Left kidney (tissue), 8 donors: Measurements from ENCODE around the gene TLX3. TPM values are rescaled to one million over a fixed set of nuclear protein-coding genes. Genes with fewer than 3 reads are reported as not detected.
"Not testable (repeated sequence)": the region's sequence is repeated elsewhere in the genome, so short reads cannot be mapped to it uniquely, and the experiment has no call there.

ENCODE experiments used
- DNase-seq: peaks from one replicate; pipeline ENCODE4 v3.0.0-alpha.2; 2013
- long read RNA-seq, 8 donors: transcript quantifications; one replicate each; lab custom pipeline, GENCODE V29; 2026
- polyA plus RNA-seq: library from polyadenylated mRNA; unstranded; fragments of 120-200 nt; gene quantifications from one replicate; pipeline ENCODE4 v1.2.1, GENCODE V29; 2013; ENCODE audit not compliant: insufficient read length

The TLX3 gene
- polyA plus RNA-seq, result not detected
- long read RNA-seq, donor 1, result 0 reads
- long read RNA-seq, donor 2, result 0 reads
- long read RNA-seq, donor 3, result 0 reads
- long read RNA-seq, donor 4, result 0 reads
- long read RNA-seq, donor 5, result 0 reads
- long read RNA-seq, donor 6, result 0 reads
- long read RNA-seq, donor 7, result 0 reads
- long read RNA-seq, donor 8, result 0 reads

DNA sequence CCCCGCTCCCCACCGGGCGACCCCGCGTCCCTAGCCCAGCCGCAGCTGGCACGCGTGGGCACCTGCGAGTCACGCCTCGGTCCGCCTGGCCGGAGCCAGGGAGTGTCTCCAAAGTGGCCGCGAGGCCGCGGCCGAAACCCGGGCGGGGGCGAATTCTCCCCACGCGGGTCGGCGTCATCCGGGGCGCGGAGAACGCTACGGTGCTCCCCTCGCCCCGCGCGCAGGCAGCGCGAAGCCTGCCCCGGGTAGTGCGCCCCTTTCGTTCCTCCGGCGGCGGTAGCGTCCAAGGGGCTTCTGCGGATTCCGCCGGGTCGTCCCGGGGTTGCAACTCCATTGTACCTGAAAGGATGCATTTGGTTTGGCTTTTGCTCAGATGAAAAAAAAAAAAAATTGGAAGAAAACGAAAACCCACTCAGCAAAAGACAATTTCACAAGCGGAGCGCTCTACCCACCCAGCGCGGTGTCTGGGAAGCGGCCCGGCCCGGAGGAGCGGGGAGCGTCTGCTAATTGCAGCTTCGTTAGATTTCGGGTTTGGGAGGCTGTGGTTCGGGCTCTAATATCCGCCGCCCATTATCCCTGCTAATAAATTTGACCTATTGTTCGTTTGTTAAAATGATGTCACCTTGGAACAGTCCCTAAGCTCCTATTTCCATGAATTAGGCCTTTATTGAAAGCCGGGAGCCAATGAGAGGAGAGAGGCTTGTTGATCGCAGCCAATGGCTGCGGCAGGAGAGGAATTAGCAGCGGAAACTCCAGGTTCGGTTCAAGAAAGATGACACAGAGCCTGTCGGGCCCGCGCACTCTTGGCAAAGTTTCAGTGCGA lies at the start of gene TLX3:
TLX3 (plus strand) TSS at position 796 of the 823 bp plus-strand sequence. CDS start 118 bp downstream, outside the sequence.
- DNase-seq, result no peak

DNA sequence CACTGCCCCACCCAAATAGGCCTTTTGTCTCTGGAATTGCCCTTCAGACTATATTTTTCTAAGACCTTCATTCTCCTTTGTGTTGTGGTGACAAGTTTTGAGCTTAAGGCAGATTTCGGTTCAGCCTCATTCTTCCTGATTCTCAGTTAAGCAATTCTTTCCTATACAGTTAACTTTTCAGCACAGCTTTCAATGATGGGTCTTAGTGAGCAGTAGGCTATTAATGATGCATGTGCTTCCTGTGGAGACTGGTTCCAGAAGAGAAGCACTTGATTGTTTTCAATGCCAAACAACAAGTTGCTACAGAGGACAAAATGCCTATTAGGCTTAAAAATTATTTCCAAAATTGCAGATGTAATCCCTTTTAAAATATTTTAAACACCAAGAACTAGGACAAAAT lies 47.7 kb upstream of the TLX3 start:
- DNase-seq, result no peak

DNA sequence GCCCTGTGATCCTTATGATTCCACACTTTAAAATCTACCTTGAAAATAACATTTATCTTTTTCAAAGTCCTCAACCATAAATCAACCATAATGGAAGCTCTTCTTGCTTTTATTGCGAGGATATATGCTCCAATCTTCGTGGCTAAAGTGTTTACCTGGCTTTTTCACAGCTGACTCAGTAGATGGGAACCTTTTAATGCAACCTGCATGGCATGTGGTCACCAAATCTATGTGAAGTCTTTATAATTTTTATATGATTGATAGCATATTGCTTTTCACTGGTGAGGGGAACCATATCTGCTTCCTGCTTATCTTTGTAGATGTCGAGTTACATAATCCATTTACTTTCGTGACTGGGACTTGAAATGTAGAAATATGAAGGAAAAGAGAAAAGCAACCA lies 47.1 kb upstream of the TLX3 start:
- DNase-seq, result no peak

DNA sequence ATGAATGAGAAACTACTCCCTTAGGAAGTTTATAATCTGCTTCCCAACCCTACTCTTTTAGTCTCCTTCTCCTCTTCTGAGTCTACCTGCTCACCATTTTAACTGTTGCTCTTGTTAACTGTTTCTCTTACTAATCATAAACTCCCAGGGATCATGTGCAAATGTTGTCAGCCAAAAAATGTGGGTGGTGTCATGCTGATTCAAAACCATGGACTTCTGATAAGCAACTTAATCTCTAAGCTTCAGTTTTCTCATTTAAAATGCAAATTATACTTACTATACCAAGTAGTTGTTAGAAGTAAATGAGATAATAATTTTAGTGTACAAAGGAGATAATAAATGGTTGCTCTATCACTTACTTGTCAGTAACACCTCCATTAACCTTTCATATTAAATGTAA lies 45.9 kb upstream of the TLX3 start:
- DNase-seq, result no peak

DNA sequence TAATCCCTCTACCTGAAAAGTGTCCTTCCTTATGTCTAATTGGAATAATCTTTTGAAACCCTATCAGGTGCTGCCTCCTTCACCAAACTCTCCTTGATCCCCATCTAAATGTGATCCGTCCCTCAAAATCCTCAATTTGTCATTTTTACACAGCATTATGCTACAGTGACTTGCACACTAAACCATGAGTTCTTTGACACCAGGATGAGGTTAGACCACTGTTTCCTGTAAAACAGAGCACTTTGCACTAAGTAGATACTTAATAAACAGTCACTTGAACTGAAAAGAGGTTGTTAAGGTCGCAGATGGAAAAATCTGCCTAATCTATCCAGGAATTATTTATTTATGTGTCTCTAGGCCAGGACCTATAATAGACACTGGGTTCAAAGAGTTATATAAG lies 44.2 kb upstream of the TLX3 start:
- DNase-seq, result no peak

DNA sequence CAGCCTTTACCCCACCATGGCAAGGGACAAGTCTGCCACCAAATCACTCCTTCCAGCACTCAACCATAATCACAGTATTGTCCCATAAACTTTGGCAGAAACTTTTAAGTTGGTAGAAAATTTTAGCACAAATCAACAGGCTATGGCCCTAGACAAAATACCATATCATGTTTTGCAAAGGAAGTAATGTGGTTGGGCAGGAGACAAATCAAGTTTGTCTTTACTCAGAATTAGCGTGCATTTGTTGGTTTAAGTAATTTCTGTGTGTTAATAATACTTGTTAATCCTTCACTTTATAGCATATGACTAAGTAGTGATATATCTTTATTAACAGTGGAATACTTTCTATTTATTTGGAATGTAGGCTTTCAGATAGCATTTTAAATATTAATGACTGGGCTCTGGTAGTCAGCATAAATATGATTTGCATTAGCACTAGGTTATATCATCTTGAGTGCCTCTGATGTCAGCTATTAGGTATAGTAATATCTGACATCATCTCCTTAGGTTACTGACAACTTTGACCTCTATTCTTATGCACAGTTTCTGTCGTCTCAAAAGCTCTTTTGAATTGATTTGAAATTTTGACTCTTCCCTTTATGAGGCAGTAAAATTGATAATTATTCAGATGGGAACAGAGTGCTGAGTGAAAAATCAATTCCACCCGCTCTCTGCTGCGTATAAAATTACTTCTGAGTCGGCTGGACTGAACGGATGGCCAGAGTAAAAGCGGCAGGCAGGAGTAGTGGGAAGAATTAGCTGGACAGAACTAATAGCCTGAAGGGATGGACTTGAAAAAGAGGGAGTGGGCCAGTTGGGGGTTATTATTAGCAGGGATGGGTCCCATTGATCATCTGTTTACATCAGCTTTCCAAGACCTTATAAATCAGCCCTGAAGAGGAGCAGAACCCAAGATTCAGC lies 40.1 kb upstream of the TLX3 start:
- no peak for DNase-seq

DNA sequence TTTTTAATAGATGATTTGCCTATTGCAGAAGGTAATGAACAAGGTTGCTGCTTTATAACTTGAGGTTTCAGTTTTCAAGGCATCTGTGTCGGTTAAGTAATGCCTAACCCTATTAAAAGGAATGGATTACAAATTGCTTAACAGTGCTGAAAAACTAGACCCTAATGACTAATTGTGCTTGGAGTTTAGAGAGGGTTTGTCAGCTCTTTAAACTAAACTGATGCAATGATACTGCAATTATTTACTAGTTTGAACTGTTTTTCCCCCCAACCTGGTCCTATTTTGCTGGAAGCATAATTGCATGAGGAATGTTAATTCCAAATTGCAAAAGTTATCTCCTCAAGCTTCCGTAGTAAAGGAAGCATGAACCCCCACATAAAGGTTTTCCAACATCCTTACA lies 39.3 kb upstream of the TLX3 start:
- DNase-seq, result no peak

DNA sequence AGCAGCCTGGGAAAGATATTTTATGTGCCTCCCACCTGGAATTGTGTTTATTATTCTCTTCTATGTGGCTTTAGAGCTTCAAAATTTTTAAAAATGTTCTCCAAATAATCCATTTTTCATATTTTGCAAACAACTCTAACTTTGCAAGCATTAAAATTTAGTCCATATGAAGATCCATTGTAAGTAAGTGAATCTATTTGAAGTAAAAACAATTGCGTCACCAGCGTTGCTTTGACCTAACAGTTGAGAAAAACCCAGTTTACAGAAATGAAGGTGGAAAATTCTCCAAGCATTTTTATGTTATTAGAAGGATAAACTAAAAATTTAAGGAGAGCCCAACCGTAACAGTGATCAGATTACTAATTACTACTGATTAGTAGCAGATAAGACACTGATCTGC lies 38.9 kb upstream of the TLX3 start:
- DNase-seq, result no peak

DNA sequence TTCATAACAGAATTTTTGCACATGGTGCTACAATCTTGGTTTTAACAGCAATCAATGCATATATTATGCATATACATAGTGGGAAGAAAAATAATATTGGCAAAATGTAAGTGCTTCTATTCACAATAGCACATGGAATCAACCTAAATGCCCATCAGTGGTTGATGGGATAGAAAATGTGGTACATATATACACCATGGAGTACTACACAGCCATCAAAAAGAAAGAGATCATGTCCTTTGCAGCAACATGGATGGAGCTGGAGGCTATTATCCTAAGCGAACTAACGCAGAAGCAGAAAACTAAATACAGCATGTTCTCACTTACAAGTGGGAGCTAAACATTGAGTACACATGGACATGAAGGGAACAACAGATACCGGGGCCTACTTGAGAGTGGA lies 37.2 kb upstream of the TLX3 start:
- DNase-seq, result no peak

DNA sequence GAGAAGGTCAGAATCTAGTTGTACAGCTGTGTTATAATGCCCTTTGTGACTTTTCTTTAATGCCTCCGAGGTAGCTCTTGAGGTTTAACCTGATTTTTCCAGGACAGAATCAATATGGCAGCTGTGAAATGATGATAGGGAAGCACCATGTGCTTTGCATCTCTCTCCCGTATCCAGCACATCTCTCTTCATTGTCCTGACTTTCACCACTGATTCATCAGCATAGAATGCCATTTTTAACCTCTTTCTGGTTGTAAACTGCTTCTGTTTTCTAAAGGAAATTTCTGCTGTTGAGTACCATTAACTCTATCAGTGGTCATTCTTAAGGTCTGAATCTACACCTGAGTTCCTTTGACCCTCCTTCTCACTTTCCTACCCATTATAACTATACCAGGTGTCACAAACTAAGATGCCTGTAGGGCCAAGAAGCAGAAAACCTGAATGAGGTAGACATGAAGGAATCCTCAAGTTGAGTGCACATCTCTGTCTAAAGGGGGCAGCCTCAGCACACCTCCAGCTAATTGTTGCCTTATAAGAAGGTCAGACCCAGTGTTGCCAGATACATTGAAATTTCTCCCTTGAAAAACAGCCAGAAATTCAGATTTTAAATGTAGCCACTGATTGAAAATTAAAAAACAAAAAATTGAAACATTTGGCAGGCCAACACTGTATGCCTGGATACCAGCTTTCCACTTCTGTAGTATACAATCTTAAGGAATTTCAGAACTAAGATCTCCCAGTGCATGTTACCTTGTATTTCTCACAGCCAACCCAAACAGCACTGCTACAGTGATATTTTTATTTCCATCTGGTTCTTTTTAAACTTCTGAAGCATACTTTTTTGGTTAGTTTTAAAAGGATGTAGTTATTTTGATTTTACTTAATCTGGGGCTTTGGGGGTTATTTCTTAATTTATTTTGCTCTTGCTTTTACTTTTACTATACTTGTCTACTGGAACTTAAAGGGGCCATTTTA lies 35.8 kb upstream of the TLX3 start:
- no peak for DNase-seq

DNA sequence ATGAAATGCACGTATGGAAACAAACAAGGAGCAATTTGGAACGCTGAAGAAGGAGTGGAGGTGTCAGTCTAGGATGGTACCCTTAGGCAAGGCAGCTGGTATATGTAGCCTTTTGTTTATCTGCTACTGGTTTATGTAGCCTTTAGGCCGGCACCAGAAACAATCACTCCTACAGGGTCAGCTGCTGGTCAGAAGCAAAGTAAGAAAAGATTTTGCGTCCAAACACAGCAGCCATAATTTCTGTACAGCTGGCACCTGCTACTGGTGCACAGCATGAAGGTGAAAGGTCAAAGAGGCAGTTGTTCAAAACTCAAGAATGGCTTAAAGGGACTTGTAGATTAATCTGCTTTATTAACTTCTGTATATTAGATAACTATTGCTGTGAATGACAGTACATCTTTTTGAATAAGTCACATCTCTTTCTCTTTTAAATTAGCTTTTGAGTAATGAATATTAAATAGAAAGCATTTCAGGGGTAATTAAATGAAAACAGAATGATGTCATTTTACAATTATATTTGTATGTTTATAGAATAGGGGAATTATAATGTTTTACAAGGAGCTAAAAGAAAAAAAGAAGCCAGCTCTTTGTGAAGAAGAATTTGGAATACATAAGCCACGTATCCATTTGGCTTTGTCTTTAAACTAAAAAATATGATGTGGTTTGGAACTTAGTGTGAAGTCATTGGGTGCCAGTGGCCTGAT lies 33.1 kb upstream of the TLX3 start:
- no peak for DNase-seq

DNA sequence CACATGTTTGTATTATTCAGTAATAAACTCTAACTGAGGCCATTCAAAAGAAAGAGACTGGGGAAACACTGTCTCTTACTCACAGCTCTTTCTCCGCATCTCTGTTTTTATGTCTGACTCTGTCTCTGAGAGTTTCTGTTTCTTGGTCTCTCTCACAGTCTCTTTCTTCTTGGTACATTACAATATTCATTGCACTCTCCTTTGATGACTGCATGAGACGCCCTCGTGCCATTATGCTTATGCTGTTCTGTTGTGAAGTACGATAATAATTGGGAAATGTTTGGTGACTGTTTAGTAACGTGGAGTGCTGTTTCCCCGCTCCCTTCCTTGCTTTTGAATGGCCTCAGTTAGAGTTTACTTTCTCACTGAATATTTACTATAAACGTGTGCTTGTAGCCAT lies 25.3 kb upstream of the TLX3 start:
- no peak for DNase-seq

DNA sequence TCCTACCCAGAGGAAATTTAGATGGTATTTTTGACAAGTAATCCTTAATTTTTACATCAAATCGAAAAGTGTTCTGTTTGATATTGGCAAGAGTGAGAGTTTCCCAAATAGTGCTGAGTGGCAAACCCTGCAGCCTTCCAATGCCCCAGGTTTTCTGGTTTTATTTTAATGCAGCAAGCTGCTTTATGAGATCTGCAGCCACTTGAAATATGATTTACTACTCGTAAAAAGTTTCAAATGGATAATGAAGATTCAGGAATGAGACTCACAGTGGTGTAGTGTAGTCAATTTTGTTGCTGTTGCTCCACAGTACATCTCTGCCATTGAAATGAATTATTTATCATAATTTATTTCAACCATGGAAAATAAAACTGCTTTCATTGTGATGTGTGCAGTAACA lies 23.6 kb upstream of the TLX3 start:
- no peak for DNase-seq

DNA sequence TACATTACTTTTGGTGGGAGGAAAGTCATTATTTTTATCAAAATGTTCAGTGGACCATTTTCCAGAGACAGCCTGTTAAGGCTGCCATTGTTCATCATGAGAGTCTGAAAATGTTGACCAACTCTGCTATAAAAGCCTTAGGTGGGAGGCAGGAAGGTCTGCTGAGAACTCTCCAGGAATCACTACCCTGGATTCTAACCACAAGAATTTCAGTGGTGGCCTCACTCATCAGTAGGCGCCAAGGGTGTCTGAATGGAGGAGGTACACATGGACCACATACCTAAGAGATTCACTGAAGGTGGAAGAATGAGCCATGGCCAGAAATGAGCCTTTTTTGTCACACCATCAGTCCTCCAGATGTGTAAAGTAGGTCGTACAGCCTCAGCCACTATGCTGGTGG lies 21.0 kb upstream of the TLX3 start:
- no peak for DNase-seq

DNA sequence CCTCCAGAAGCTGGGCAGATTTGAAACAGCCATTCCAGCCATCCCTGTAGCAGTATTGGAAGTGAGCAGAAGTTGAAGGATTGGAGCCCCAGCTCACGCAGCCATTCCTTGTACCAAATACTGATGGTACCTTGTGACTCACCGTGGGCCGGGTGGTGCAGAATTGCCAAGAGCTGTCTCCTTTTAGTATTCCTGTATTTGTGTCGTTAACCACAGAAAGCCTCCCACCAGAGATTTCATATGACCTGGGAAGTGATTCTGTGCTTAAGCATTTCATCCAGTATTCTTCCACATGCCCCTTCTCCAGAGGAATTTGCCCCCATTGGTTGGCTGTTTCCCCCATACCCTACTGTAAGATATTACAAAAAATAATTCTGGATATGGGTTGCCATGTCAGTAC lies 17.7 kb upstream of the TLX3 start:
- no peak for DNase-seq

DNA sequence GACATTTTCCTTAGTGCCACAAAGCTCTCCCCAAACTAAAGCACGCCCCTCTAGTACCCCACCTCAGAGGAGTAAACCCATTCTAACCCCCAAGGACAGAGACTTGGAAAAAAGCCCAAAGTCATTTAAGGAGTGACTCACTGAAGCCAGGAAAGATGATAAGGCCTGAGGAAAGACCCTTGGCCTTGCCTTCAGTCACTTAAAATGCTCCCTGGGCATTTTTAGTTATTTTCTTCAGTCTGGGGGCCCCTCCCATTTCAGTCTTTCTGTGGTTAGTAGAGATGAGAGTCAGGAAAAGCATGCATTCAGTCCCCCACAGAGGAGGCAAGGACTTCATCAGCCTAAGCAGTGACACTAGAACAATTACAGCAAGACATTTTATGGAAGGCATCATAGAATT lies 13.7 kb upstream of the TLX3 start:
- DNase-seq, result no peak

DNA sequence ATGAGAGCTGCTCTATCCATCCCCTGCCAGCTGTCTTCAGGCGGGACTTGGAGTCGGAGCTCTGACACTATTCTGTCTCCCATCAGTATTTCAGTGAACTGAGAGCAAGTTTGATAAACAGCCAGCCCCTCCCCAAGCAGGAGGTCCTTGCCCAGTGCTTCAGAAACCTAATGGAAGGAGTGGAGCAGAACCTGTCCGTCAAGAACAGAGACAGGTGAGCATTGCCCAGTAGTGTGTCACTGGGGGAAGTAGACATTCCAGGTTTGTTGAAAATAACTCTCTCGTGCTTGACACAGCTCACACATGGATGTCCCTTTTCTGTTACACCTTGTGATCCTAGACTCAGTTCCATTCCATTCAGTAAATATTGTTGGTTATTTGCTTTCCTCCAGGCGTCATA lies 13.2 kb upstream of the TLX3 start:
- no peak for DNase-seq

DNA sequence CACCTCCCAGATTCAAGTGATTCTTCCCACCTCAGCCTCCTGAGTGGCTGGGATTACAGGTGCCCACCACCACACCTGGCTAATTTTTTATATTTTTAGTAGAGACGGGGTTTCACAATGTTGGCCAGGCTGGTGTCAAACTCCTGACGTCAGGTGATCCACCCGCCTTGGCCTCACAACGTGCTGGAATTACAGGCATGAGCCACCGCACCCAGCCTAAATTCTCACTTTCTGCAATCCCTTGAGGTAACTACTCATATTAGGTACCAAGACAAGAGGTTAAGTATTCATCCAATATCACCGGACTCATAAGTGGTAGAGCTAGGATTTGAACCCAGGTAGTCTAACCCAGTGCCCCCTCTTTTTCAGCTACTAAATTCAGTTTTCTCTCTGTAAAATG lies 11.1 kb upstream of the TLX3 start:
- DNase-seq, result not testable (repeated sequence)

DNA sequence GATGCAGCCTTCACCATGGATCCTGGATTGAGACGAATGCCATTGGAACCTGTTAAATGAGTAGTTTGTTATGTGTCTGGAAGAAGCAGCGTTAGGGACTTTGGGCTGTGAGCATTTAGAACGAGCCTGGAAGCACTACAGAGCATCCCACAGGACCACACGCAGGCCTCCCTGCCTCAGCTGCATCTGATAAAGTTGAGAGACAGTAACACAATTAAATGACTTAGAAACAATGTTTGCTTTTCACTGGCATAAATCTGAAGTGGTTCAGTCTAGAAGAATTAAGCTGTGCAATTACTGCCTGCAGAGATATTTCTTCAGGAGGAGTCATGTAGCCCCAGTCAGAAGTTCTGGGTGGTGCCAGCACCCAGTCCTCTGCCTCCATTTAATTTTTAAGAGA lies 9.8 kb upstream of the TLX3 start:
- DNase-seq, result no peak

DNA sequence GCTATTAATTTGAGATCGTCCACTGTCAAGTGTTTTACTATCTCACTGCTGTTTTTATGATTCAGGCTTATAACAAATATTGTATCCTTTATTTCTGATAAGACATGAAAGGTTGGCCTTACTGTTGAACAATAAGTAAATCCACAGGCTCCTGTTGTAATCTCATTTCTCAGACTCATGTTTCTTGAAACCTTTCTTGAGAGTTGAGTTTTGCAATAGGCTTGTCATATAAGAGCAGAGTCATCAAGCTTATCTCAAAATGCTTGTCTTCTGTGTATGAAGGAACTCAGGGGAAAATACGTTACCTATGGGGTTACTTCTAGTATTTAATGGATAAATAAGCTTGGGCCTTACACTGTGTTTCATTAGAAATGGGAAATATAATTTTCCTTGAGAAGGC lies 9.2 kb upstream of the TLX3 start:
- DNase-seq, result no peak

DNA sequence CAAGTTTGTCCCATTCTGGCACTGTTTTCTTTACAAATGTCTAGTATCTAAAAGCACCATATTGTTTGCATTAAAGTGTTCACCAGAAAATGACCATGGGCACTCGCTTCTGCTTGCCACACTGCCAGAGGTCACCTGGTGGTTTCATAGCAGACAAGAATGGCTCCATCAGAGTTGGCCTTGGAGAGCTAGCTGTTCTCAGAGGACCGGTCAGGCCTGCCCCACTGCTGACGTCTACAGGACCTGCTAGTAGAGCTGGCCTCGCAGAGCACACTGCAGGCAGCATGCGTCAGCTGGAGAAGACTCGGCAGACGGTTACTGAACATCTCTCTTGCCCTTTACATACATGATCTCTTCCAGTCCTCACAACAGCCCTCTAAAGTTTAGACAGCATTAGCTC lies 8.7 kb upstream of the TLX3 start:
- DNase-seq, result no peak
